Ovary (tissue), 3 donors: ENCODE measurements around the gene SORL1.

Source experiments
- EP300 ChIP-seq: sonication (generic); formaldehyde crosslinking; IDR thresholded peaks from one replicate; pipeline ENCODE4 v1.6.1; 2017; ENCODE audit warnings: antibody characterized with exemption
- POLR2A ChIP-seq: fragments of 450-650 bp; IDR thresholded peaks from one replicate; pipeline ENCODE4 v1.6.1; 2017; ENCODE audit warnings: antibody characterized with exemption, mild to moderate bottlenecking, moderate library complexity
- TF ChIP-seq, protein P1 (sequence below), 3 donors: fragments of 450-650 bp in 2 of 3; fragments of 200-600 bp in 1 of 3; IDR thresholded peaks; one replicate each; pipeline versions ENCODE4 v1.5.1 to v1.8.0; 2016 to 2022; ENCODE audit warnings: antibody characterized with exemption in 3 of 3, mild to moderate bottlenecking in 1 of 3
- donor health status: DM: no; HTN: no; CAD: no.

GRCh38 chr11:121553389-121553788, 101.3 kb downstream of the SORL1 start:
- TF ChIP-seq, protein P1, sequence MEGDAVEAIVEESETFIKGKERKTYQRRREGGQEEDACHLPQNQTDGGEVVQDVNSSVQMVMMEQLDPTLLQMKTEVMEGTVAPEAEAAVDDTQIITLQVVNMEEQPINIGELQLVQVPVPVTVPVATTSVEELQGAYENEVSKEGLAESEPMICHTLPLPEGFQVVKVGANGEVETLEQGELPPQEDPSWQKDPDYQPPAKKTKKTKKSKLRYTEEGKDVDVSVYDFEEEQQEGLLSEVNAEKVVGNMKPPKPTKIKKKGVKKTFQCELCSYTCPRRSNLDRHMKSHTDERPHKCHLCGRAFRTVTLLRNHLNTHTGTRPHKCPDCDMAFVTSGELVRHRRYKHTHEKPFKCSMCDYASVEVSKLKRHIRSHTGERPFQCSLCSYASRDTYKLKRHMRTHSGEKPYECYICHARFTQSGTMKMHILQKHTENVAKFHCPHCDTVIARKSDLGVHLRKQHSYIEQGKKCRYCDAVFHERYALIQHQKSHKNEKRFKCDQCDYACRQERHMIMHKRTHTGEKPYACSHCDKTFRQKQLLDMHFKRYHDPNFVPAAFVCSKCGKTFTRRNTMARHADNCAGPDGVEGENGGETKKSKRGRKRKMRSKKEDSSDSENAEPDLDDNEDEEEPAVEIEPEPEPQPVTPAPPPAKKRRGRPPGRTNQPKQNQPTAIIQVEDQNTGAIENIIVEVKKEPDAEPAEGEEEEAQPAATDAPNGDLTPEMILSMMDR (IDR thresholded peaks at IDR 0.05) = no peak
- no peak for TF ChIP-seq POLR2A
- no peak for TF ChIP-seq EP300
